Esophagus squamous epithelium (tissue), 5 donors: Measurements from ENCODE around the gene GABRR1. TPM values are rescaled to one million over a fixed set of nuclear protein-coding genes. Genes with fewer than 3 reads are reported as not detected.

Experiments used
- DNase-seq: peaks from one replicate; lab custom pipeline; 2025; lab: John Stamatoyannopoulos, UW
- H3K27ac ChIP-seq, 4 donors: fragments of 200-600 bp; sonication (generic); one replicate each; pipeline ENCODE4 v1.5.1; 2016 to 2019; ENCODE audit warnings: mild to moderate bottlenecking in 1 of 4
- H3K27me3 ChIP-seq, 4 donors: fragments of 200-600 bp; sonication (generic); 1 replicate in 3 of 4; 2 replicates in 1 of 4; pipeline versions ENCODE4 v1.5.1 to v1.6.0; 2017 to 2021; ENCODE audit warnings: antibody characterized with exemption in 1 of 4
- H3K36me3 ChIP-seq, 3 donors: fragments of 200-600 bp; sonication (generic); one replicate each; pipeline ENCODE4 v1.5.1; 2016 to 2019
- H3K4me1 ChIP-seq, 3 donors: fragments of 200-600 bp; sonication (generic); one replicate each; pipeline ENCODE4 v1.5.1; 2017 to 2019
- H3K4me3 ChIP-seq, 4 donors: fragments of 200-600 bp; sonication (generic); 1 replicate in 3 of 4; 2 replicates in 1 of 4; pipeline ENCODE4 v1.5.1; 2016 to 2019; ENCODE audit warnings: mild to moderate bottlenecking in 2 of 4, moderate library complexity in 1 of 4
- H3K9me3 ChIP-seq, 3 donors: fragments of 200-600 bp; sonication (generic); one replicate each; pipeline ENCODE4 v1.5.1; 2016 to 2019
- CTCF ChIP-seq, 6 experiments: fragments of 450-650 bp in 4 of 6; fragments of 200-600 bp in 2 of 6; sonication (generic) in 2 of 6; IDR thresholded peaks; one replicate each; pipeline ENCODE4 v1.5.1; 2016 to 2019; ENCODE audit warnings: antibody characterized with exemption in 6 of 6, mild to moderate bottlenecking in 4 of 6, moderate library complexity in 4 of 6
- POLR2A ChIP-seq, 4 donors: fragments of 450-650 bp; IDR thresholded peaks; one replicate each; pipeline ENCODE4 v1.6.1; 2017; ENCODE audit warnings: antibody characterized with exemption in 4 of 4, mild to moderate bottlenecking in 4 of 4, moderate library complexity in 3 of 4
- WGBS, 2 donors: methylation state at CpG; one replicate each; pipeline ENCODE4 v1.1.5; 2018; 5-methylcytosine and 5-hydroxymethylcytosine counted together
- intact Hi-C: fragments of 100-400 bp; cut with DNase I; formaldehyde crosslinking; loops from one replicate; pipeline ENCODE4 v1.15.0; 2022
- total RNA-seq, 4 donors: library from RNA; depleted of rRNA; stranded (reverse); fragments of >200 nt; gene quantifications; one replicate each; pipeline ENCODE4 v1.1.0, GENCODE V29; 2016
- donor health status: DM: yes; HTN: yes; CAD: no.

The GABRR1 gene
- total RNA-seq, 4 donors from 2014 or later = 1.5 TPM; not detected in 3

DNA sequence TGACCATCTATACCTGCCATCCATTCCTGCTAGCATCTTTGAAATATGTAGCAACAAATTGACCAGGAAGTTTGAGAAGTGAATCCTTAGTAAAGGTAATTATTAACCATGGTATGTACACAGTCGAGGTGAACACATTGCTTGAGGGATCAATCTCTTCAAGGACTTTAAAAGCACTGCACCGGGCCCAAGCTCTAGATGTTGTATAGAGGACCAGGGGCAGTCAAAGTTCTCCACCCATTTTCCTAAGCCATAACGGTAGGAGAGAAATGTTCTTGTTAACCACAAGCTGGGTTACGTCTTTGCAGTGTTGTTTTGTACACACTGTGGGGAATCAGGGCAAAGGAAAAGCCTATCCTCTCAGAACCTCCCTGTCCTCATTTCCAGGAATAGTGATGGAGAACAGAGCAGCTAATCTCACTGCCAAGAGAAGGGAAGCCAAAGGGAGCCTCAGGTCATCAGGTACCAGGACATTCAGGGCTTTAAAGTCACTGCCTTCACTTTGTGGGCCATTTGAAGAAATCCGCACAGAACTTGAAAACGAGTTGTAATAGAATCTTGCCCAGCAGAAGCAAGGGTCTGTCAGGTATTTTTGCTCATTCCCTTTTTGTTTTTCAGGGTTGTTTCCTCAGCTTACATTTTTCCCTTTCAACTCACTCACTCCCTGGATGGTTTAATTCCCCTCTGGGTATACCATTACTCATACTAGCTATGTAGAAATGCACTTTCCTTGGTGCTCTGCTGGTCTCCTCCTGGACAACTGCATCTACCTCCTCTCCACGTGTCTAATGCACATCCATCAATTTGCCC, 76.6 kb downstream of the GABRR1 start:
- no peak for DNase-seq
- H3K4me1 ChIP-seq = peaks cover 0 to 23% (median 3%) of the 10 kb centered on the region in 3 donors
- TF ChIP-seq CTCF (IDR thresholded peaks at IDR 0.05) = no peak
- TF ChIP-seq POLR2A (IDR thresholded peaks at IDR 0.05) = no peak
- intact Hi-C loops = no loop called here
- H3K9me3 ChIP-seq = no peaks in the 10 kb centered on the region
- no peak overlapping the region for H3K4me3 ChIP-seq
- H3K36me3 ChIP-seq = no peaks in the 10 kb centered on the region
- H3K27ac ChIP-seq = no peak overlapping the region
- WGBS, 2 donors = 65 to 81% methylated on average over 7 of the region's 7 CpGs
- H3K27me3 ChIP-seq = no peaks in the 10 kb centered on the region

- TF ChIP-seq POLR2A (IDR thresholded peaks at IDR 0.05) (no peak), CTCF (IDR thresholded peaks at IDR 0.05) (no peak)
These were observed 77.4 kb downstream of the GABRR1 start for GRCh38 chr6:89139509-89140346.

DNA sequence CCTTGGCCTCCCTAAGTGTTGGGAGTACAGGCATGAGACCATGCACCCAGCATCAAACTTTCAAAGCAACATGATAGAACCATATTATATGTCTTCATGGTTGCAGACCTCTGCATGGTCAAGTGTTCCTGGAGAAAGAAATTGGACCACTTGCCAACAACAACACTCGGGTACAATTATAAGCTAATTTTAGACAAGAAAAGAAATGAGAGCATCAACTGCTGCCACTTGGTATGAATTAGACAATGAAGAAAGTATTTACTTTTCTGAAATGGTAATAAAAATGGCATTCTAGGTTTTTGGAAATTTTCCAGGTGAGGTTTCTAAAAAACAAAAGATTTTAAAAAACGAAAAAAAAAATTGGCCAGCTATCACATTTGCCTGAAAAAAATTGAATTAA, 79.0 kb downstream of the GABRR1 start:
- H3K27me3 ChIP-seq = no peaks in the 10 kb centered on the region
- no peak for DNase-seq
- H3K4me3 ChIP-seq = no peak overlapping the region
- intact Hi-C loops = no loop called here
- no peaks in the 10 kb centered on the region for H3K36me3 ChIP-seq
- 60 to 79% methylated on average over 2 of the region's 2 CpGs for WGBS, 2 donors
- no peak overlapping the region for H3K27ac ChIP-seq
- H3K4me1 ChIP-seq = peaks cover 0 to 7% (median 0%) of the 10 kb centered on the region in 3 donors
- no peaks in the 10 kb centered on the region for H3K9me3 ChIP-seq
- TF ChIP-seq CTCF (IDR thresholded peaks at IDR 0.05) = no peak

More at GRCh38 chr6:89139509-89140346, 77.4 kb downstream of the GABRR1 start:
- no peak for DNase-seq
- H3K27me3 ChIP-seq = no peaks in the 10 kb centered on the region
- no peak overlapping the region for H3K27ac ChIP-seq
- 55 to 87% methylated on average over 5 of the region's 5 CpGs for WGBS, 2 donors
- H3K4me1 ChIP-seq = peaks cover 0 to 15% (median 3%) of the 10 kb centered on the region in 3 donors
- no peaks in the 10 kb centered on the region for H3K9me3 ChIP-seq
- no peak overlapping the region for H3K4me3 ChIP-seq
- intact Hi-C loops = no loop called here
- no peaks in the 10 kb centered on the region for H3K36me3 ChIP-seq

- 76 to 78% methylated on average over 3 of the region's 3 CpGs for WGBS, 2 donors
- TF ChIP-seq POLR2A (IDR thresholded peaks at IDR 0.05) (no peak), CTCF (IDR thresholded peaks at IDR 0.05) (no peak)
- H3K9me3 ChIP-seq = no peaks in the 10 kb centered on the region
- no peak for DNase-seq
- H3K36me3 ChIP-seq = no peaks in the 10 kb centered on the region
- H3K27ac ChIP-seq = no peak overlapping the region
- H3K4me3 ChIP-seq = no peak overlapping the region
- intact Hi-C loops = no loop called here
- peaks cover 0 to 5% (median 0%) of the 10 kb centered on the region in 3 donors for H3K4me1 ChIP-seq
- no peaks in the 10 kb centered on the region for H3K27me3 ChIP-seq
These were observed 82.4 kb downstream of the GABRR1 start for GRCh38 chr6:89134723-89135122.

DNA sequence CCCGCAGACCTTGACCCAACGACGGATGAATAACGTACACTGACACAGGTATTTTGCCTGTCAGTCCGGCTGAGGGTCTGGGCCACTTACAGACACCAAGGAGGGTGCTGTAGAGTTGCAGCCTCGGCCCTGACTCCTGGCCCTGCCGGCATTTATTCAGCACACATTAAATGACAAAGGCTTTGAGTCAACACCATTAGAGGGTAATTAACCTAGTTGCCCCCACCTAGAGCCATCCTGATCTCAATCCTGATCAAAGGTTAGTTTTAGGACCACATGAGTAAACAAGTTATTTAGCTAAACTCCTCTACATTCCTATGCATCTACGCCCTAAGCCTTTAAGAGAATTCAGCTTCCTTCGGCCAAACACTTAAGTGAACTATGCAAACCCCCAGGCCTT, 83.2 kb downstream of the GABRR1 start:
- no peaks in the 10 kb centered on the region for H3K4me1 ChIP-seq
- H3K27ac ChIP-seq = no peak overlapping the region
- no peak overlapping the region for H3K4me3 ChIP-seq
- H3K36me3 ChIP-seq = no peaks in the 10 kb centered on the region
- no peak for DNase-seq
- intact Hi-C loops = no loop called here
- H3K27me3 ChIP-seq = no peaks in the 10 kb centered on the region
- TF ChIP-seq CTCF (IDR thresholded peaks at IDR 0.05) (no peak), POLR2A (IDR thresholded peaks at IDR 0.05) (no peak)
- WGBS, 2 donors = 85 to 96% methylated on average over 9 of the region's 9 CpGs
- H3K9me3 ChIP-seq = no peaks in the 10 kb centered on the region
